HTR-8/SVneo (cell line): Measurements from ENCODE around the gene STEAP3.

Experiments used
- DNase-seq: peaks from one replicate; pipeline ENCODE4 v3.0.0; 2011; ENCODE audit warnings: low spot score, mixed read lengths; ENCODE audit not compliant: insufficient read length
- FAIRE-seq: peaks from 2 replicates; lab custom pipeline; 2011; peaks lifted over from hg19 to GRCh38; lab: Jason Lieb, UNC

The STEAP3 gene

DNA sequence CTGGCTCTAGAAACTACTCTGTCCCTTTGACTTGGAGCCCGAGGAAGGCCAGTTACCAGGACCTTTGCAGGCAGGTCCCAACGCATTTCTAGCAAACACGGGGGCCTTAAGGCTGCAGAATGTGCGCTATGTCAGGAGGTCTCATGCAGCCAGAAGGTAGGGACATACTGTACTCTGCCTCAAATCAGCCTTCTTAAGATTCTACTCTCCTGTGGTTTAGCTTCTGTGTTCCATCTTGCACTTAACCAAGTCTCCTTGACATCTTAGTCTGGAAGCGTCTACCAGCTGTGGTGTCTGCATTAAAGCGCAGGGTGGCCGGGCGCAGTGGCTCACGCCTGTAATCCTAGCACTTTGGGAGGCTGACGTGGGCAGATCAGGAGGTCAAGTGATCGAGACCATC lies 65.5 kb downstream of the STEAP3 start:
- DNase-seq = no peak
- FAIRE-seq = no peak

DNA sequence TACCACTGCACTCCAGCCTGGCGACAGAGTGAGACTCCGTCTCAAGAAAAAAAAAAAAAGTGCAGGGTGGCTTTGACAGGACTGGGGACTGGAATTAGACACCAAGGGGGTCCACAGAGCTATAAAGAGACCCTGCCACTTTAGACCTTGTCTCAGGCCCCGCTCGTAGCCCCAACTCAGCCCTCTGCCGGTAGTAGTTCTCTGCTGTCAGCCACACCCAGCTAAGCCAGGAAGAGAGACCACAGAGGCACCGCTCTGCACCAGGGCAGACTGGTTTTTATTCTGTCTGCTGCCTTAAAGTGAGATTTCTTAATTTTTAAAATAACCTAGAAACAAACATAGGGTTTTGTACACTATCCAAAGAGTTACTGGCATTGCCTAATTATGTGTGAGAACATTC lies 66.0 kb downstream of the STEAP3 start:
- DNase-seq (no peak), FAIRE-seq (no peak)

GRCh38 chr2:119290859-119291587 lies 67.4 kb downstream of the STEAP3 start:
- DNase-seq = peak; percentile 70
- FAIRE-seq = peak; percentile 69

DNA sequence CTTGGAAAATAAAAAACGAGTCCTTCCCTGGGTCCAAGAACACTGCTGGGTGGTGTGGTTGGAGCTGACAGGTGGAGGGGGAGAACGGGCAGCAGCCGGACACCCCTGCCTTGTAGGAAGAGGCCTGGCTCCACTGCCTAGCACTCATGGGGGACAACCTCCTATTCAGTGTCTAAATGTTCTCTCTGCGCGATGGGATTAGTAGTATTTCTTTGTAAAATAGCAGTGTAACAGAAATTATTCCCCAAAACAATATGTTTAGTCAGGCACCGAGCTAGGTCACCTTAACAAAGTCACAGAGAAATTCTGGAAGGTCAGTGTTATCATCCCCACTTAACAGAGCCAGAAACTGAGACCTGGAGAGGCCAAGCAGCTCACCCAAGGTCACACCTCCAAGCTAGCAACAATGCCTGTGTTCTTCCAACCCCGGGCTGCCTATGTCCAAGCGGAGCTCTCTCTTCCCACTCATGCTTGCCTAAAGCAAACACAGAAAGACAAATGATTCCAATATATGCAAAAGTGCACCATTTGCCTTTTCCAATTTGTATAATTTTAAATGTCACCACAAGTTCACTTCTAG lies 68.0 kb downstream of the STEAP3 start:
- FAIRE-seq (no peak), DNase-seq (no peak)

GRCh38 chr2:119292226-119292625 lies 68.6 kb downstream of the STEAP3 start:
- FAIRE-seq = no peak
- DNase-seq = no peak

- FAIRE-seq = no peak
- DNase-seq = no peak
These were observed 69.6 kb downstream of the STEAP3 start for GRCh38 chr2:119293254-119293653.

DNA sequence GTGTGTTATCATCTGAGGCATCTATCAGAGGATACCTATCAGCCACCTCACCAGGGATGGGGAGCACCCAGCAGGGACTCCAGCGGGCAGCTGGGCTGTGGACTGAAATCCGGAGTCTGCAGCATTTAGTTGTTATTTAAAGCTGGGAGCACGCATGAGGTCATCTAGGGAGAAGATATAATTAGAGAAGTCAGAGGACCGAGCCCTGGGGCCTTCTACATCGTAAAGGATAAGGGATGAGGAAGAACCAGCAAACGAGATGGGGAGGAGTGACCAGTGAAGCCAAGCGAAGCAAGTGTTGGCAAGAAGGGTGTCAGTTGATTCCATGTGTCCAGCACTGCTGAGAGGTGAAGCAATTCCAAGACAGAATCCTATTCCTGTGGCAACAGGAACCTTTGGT lies 70.3 kb downstream of the STEAP3 start:
- DNase-seq (no peak), FAIRE-seq (no peak)

GRCh38 chr2:119294671-119295070 lies 71.0 kb downstream of the STEAP3 start:
- no peak for FAIRE-seq
- no peak for DNase-seq

- no peak for FAIRE-seq
These were observed 72.2 kb downstream of the STEAP3 start for GRCh38 chr2:119295688-119296375.

GRCh38 chr2:119301413-119301812 lies 77.8 kb downstream of the STEAP3 start:
- DNase-seq (no peak), FAIRE-seq (no peak)

More at GRCh38 chr2:119295688-119296375, 72.2 kb downstream of the STEAP3 start:
- DNase-seq = no peak

- no peak for DNase-seq
- no peak for FAIRE-seq
These were observed 81.2 kb downstream of the STEAP3 start for GRCh38 chr2:119304847-119305246.

- no peak for DNase-seq
- no peak for FAIRE-seq
These were observed 82.0 kb downstream of the STEAP3 start for GRCh38 chr2:119305497-119306195.

- no peak for DNase-seq
- FAIRE-seq = no peak
These were observed 82.6 kb downstream of the STEAP3 start for GRCh38 chr2:119306196-119306590.

DNA sequence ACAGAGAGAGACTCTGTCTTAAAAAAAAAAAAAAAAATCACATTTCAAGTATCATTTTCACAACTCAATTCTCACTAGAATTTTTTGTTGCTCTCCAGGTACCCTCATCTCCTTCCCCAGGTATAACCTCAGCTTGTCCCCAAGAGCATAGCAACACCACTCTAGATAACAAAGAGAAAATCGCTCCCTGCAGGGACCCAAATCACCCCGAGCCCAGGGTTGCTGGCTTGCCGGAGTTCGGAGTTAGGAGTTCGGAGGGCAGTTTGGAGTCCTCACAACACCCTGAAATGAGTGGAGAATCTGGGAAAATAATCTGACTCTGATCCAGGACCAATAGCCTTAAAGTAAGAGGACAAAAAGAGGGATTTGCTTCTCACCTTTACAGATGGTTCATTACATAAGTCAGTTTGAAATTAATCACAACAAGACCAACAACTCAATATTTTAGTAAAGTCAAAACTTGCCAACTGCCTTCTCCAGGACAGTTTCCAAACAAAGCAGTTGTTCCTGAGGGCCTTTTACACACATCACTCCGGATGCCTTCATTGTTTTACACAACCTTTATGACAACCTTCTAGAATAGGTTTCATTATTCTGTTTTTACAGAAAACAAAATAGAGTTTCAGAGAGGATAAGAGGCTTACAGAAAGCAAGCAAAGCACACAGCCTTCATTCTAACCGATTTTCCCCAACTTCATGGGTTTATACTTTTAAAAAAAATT lies 83.9 kb downstream of the STEAP3 start:
- DNase-seq (no peak), FAIRE-seq (no peak)

DNA sequence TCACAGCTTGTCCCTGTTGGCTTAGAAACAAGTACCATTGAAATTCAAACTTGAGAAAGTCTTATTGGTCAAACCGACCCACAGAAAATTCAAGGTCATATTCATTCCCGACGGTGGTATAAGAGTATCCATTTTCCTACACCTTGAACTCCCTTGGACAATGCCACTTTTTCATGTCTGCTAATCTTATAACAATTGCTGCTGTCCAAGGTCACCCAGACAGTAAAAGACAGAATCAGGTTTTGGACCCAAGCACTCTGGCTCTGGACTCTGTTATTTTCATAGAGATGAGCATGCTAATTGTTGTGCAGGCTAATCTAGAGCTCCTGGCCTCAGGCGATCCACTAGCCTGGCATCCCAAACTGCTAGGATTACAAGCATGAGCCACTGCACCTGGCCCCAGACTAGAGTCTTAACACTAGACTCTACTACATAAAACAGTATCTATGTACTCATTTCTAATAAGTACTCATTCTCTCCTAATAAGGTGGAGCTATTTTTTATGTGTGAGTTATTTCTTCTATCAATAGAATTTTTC lies 85.2 kb downstream of the STEAP3 start:
- DNase-seq (no peak), FAIRE-seq (no peak)

- DNase-seq (no peak), FAIRE-seq (no peak)
These were observed 87.7 kb downstream of the STEAP3 start for GRCh38 chr2:119311371-119311770.

DNA sequence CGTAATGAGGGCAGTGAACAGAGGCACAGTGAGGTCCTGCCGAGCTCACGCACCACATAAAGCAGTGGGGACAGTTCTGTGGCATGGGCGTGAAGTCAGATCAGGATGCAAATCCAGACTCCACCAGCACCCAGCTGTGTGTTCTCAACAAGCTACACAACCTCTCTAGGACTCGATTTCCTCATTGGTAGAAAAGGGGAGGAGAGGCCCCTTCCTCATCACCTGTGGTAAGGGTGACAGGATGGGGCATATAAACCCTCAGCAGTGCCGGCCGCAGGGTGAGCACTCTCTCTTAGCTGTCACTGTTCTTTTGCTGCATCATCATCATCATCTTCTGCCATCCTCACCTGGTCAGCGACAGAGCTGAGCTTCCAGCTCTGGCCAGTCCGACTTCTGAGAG lies 88.2 kb downstream of the STEAP3 start:
- no peak for FAIRE-seq
- no peak for DNase-seq
